Caco-2 (cell line): ENCODE results near the gene TMEM169. TPM values are rescaled to one million over a fixed set of nuclear protein-coding genes. Genes with fewer than 3 reads are reported as not detected.

Experiments
- BruUV-seq: library from RNA; stranded (reverse); fragments of 400-500 nt; replicated peaks from 2 replicates; lab custom pipeline; 2021; lab: Mats Ljungman, UMichigan
- CTCF ChIA-PET: fragments of 300-600 bp; sonication (Branson Sonifier 250); formaldehyde crosslinking; loops from one replicate; lab custom pipeline; 2022; ENCODE audit warnings: antibody characterized with exemption; lab: Charles Lee
- POLR2A ChIA-PET: fragments of 300-600 bp; sonication (Branson Sonifier 250); formaldehyde crosslinking; loops from one replicate; lab custom pipeline; 2022; ENCODE audit warnings: antibody characterized with exemption; lab: Charles Lee
- DNase-seq, 2 experiments: peaks; one replicate each; pipeline versions ENCODE4 v3.0.0 to v3.0.0-alpha.2; 2020 to 2022
- H3K27me3 ChIP-seq: replicated peaks from 2 replicates; pipeline ENCODE4 v1.6.0; 2011; ENCODE audit warnings: low read length; ENCODE audit not compliant: control insufficient read depth, insufficient read depth
- H3K36me3 ChIP-seq: 2 replicates; pipeline ENCODE4 v1.5.1; 2011; ENCODE audit warnings: low read length; ENCODE audit not compliant: control insufficient read depth, insufficient read depth
- H3K4me1 ChIP-seq: fragments of 250-450 bp; sonication (Bioruptor Pico); 2 replicates; pipeline ENCODE4 v1.5.1; 2020; ENCODE audit warnings: mild to moderate bottlenecking
- H3K4me3 ChIP-seq: 2 replicates; pipeline ENCODE4 v1.5.1; 2011; ENCODE audit warnings: low read depth, mild to moderate bottlenecking, control low read depth, low read length
- H3K9me3 ChIP-seq: fragments of 250-450 bp; sonication (Bioruptor Pico); 2 replicates; pipeline ENCODE4 v1.5.1; 2020; ENCODE audit warnings: mild to moderate bottlenecking, moderate library complexity
- H3K27ac Mint-ChIP-seq: one replicate; pipeline ENCODE4 v1.8.0; 2022; ENCODE audit warnings: mixed read lengths; ENCODE audit not compliant: unreplicated experiment
- H3K27me3 Mint-ChIP-seq: one replicate; pipeline ENCODE4 v1.8.0; 2022; ENCODE audit warnings: mixed read lengths; ENCODE audit not compliant: insufficient read depth, unreplicated experiment
- H3K36me3 Mint-ChIP-seq: one replicate; pipeline ENCODE4 v1.8.0; 2022; ENCODE audit warnings: mild to moderate bottlenecking, mixed read lengths; ENCODE audit not compliant: insufficient read depth, unreplicated experiment
- H3K4me1 Mint-ChIP-seq: one replicate; pipeline ENCODE4 v1.8.0; 2022; ENCODE audit warnings: low read depth, mixed read lengths; ENCODE audit not compliant: unreplicated experiment
- H3K4me3 Mint-ChIP-seq: one replicate; pipeline ENCODE4 v1.8.0; 2022; ENCODE audit warnings: mild to moderate bottlenecking, moderate library complexity, mixed read lengths; ENCODE audit not compliant: unreplicated experiment
- H3K9me3 Mint-ChIP-seq: one replicate; pipeline ENCODE4 v1.8.0; 2022; ENCODE audit warnings: mixed read lengths; ENCODE audit not compliant: unreplicated experiment
- intact Hi-C: fragments of 100-400 bp; cut with micrococcal nuclease; formaldehyde crosslinking; loops from one replicate; pipeline ENCODE4 v1.10.0; 2022; ENCODE audit not compliant: unreplicated experiment
- total RNA-seq: library from RNA; stranded (reverse); gene quantifications from 2 replicates; pipeline ENCODE4 v1.2.3, GENCODE V29; 2022
- TF ChIP-seq, protein P1 (sequence below), 2 experiments: fragments of 200-600 bp in 1 of 2; IDR thresholded peaks; 1 replicate in 1 of 2; 2 replicates in 1 of 2; pipeline versions ENCODE4 v1.5.1 to v1.8.0; 2011 to 2022; ENCODE audit warnings: antibody characterized with exemption in 1 of 2, control low read depth in 1 of 2, inconsistent platforms in 1 of 2, low read depth in 1 of 2, low read length in 1 of 2, mild to moderate bottlenecking in 1 of 2, moderate library complexity in 1 of 2; ENCODE audit not compliant: insufficient read depth in 1 of 2, severe bottlenecking in 1 of 2, unreplicated experiment in 1 of 2

TMEM169 gene
- total RNA-seq, 1 experiment from 2014 or later, result 1.3 TPM

DNA sequence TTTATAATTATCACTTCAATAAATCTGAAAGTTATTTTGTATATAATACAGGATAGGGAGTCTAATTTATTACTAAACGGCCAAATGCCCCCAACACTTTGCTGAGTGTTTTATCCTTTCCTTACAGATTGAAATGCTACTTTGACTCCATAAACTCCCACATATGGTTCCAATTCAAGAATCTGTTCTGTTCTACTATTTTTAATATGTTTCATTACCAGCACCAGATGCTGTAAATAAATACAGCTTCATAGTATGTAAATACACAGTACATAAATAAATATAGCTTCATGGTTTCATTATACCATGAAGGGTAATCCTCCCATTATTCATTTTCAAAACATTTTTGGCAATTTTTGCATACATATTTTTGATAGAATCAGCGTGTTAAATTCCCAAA lies 34.3 kb upstream of the TMEM169 start:
- Histone ChIP-seq H3K4me3 (no peak overlapping the region), H3K4me1 (no peaks in the 10 kb centered on the region), H3K36me3 (0 out of 2 replicates have a peak, but pooled peaks cover 2% of the 10 kb centered on the region), H3K27me3 (no peaks in the 10 kb centered on the region), H3K9me3 (no peaks in the 10 kb centered on the region)
- TF ChIP-seq, protein P1, sequence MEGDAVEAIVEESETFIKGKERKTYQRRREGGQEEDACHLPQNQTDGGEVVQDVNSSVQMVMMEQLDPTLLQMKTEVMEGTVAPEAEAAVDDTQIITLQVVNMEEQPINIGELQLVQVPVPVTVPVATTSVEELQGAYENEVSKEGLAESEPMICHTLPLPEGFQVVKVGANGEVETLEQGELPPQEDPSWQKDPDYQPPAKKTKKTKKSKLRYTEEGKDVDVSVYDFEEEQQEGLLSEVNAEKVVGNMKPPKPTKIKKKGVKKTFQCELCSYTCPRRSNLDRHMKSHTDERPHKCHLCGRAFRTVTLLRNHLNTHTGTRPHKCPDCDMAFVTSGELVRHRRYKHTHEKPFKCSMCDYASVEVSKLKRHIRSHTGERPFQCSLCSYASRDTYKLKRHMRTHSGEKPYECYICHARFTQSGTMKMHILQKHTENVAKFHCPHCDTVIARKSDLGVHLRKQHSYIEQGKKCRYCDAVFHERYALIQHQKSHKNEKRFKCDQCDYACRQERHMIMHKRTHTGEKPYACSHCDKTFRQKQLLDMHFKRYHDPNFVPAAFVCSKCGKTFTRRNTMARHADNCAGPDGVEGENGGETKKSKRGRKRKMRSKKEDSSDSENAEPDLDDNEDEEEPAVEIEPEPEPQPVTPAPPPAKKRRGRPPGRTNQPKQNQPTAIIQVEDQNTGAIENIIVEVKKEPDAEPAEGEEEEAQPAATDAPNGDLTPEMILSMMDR (IDR thresholded peaks at IDR 0.05; ENCODE audit: insufficient read depth in 1 of 2, low read depth in 1 of 2, low read length in 1 of 2, severe bottlenecking in 1 of 2, unreplicated experiment in 1 of 2), result no peak
- TSS peak; percentile 14 for BruUV-seq
- no peaks in the 10 kb centered on the region for H3K4me1 Mint-ChIP-seq
- intact Hi-C loops, result no loop called here
- no peak overlapping the region for H3K27ac Mint-ChIP-seq
- no peak overlapping the region for H3K4me3 Mint-ChIP-seq
- H3K9me3 Mint-ChIP-seq, result no peaks in the 10 kb centered on the region
- POLR2A ChIA-PET, result no interaction called here
- H3K36me3 Mint-ChIP-seq, result no peaks in the 10 kb centered on the region
- CTCF ChIA-PET, result no interaction called here
- DNase-seq, result no peak
- H3K27me3 Mint-ChIP-seq, result no peaks in the 10 kb centered on the region

DNA sequence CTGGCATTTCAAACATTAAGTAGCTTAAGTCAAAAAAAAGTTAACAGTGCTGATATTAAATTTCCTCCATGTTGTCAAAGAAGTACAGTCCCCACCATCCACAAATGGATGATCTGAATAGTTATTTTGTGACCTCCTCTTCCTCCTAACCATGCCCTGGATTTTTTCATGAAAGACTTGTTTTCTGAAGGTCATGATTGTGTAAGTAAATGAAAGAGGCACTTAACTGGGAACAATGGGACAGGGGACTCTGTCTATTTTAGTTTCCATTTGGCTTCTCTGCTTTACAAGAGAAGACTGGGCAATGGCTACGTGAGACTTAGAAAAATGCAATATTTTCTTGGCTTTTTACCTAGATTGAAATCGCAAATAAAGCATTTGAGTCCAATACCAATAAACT lies 32.3 kb upstream of the TMEM169 start:
- Mint-ChIP-seq H3K27ac (no peak overlapping the region), H3K9me3 (no peaks in the 10 kb centered on the region), H3K36me3 (peaks cover 2% of the 10 kb centered on the region), H3K27me3 (no peaks in the 10 kb centered on the region), H3K4me1 (no peaks in the 10 kb centered on the region), H3K4me3 (no peak overlapping the region)
- Histone ChIP-seq H3K9me3 (no peaks in the 10 kb centered on the region), H3K27me3 (no peaks in the 10 kb centered on the region), H3K4me1 (no peaks in the 10 kb centered on the region), H3K36me3 (no peaks in the 10 kb centered on the region), H3K4me3 (no peak overlapping the region)
- no TSS peak for BruUV-seq
- no peak for DNase-seq
- TF ChIP-seq, protein P1 (IDR thresholded peaks at IDR 0.05; ENCODE audit: insufficient read depth in 1 of 2, low read depth in 1 of 2, low read length in 1 of 2, severe bottlenecking in 1 of 2, unreplicated experiment in 1 of 2), result no peak
- ChIA-PET POLR2A (no interaction called here), CTCF (no interaction called here)
- intact Hi-C loops, result no loop called here

DNA sequence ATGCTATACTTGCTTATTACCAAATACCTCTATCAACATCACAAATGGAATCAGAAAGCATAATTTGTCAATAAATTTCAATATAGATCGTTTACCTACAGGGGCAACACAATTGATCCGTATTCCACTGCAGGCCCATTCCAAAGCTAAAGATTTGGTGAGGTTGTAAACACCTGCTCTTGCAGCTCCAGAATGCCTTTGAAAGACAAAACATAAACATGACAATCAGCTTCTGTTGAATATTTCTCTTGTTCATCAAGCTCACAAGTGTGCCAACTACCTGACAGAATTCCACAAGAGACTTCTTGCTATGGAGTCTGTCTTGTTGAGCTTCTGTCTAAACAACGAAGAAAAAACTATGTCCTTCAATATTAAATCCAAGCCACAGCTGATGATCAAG lies 30.4 kb upstream of the TMEM169 start:
- no TSS peak for BruUV-seq
- Mint-ChIP-seq H3K9me3 (no peaks in the 10 kb centered on the region), H3K36me3 (peaks cover 6% of the 10 kb centered on the region), H3K4me3 (no peak overlapping the region), H3K27ac (no peak overlapping the region), H3K4me1 (peaks cover 5% of the 10 kb centered on the region), H3K27me3 (no peaks in the 10 kb centered on the region)
- no peaks in the 10 kb centered on the region for H3K27me3 ChIP-seq
- intact Hi-C loops, result no loop called here
- DNase-seq, result no peak
- TF ChIP-seq, protein P1 (IDR thresholded peaks at IDR 0.05; ENCODE audit: insufficient read depth in 1 of 2, low read depth in 1 of 2, low read length in 1 of 2, severe bottlenecking in 1 of 2, unreplicated experiment in 1 of 2), result no peak
- no peaks in the 10 kb centered on the region for H3K4me1 ChIP-seq
- POLR2A ChIA-PET, result no interaction called here
- no peak overlapping the region for H3K4me3 ChIP-seq
- no peaks in the 10 kb centered on the region for H3K9me3 ChIP-seq
- CTCF ChIA-PET, result no interaction called here
- no peaks in the 10 kb centered on the region for H3K36me3 ChIP-seq
